H1 (cell line): ENCODE measurements around the gene PTPRC. TPM values are rescaled to one million over a fixed set of nuclear protein-coding genes. Genes with fewer than 3 reads are reported as not detected.

Experiments used
- CTCF ChIA-PET: fragments of 300-600 bp; sonication (Branson Sonifier 250); formaldehyde crosslinking; loops from one replicate; lab custom pipeline; 2021; ENCODE audit not compliant: partially characterized antibody; lab: Charles Lee
- POLR2A ChIA-PET: fragments of 300-600 bp; sonication (Branson Sonifier 250); formaldehyde crosslinking; loops from one replicate; lab custom pipeline; 2021; ENCODE audit warnings: inconsistent platforms; ENCODE audit not compliant: partially characterized antibody; lab: Charles Lee
- DNase-seq, 2 experiments: peaks; one replicate each; pipeline versions ENCODE4 v3.0.0 to v3.0.0-alpha.2; 2010 to 2022; ENCODE audit warnings: low spot score in 2 of 2, low read depth in 1 of 2, mixed read lengths in 1 of 2
- FAIRE-seq: peaks from 2 replicates; lab custom pipeline; 2011; peaks lifted over from hg19 to GRCh38; lab: Jason Lieb, UNC
- H2AFZ ChIP-seq: 2 replicates; pipeline ENCODE4 v1.8.1; 2012; ENCODE audit warnings: low read length, inconsistent platforms
- H2AK5ac ChIP-seq: 2 replicates; pipeline ENCODE4 v1.6.1; 2013; ENCODE audit warnings: low read depth, low read length
- H2BK120ac ChIP-seq: replicated peaks from 2 replicates; pipeline ENCODE3; 2013; ENCODE audit warnings: low read depth, low read length, inconsistent platforms
- H2BK12ac ChIP-seq: 2 replicates; pipeline ENCODE4 v1.6.1; 2013; ENCODE audit warnings: low read depth, low read length
- H2BK15ac ChIP-seq: 2 replicates; pipeline ENCODE4 v1.6.1; 2013; ENCODE audit warnings: low read length
- H2BK20ac ChIP-seq: 2 replicates; pipeline ENCODE4 v1.6.1; 2013; ENCODE audit warnings: low read length
- H2BK5ac ChIP-seq: 2 replicates; pipeline ENCODE4 v1.6.1; 2013; ENCODE audit warnings: low read depth, low read length
- H3K14ac ChIP-seq: 2 replicates; pipeline ENCODE4 v1.6.1; 2013; ENCODE audit warnings: inconsistent platforms; ENCODE audit not compliant: insufficient read length
- H3K18ac ChIP-seq: 2 replicates; pipeline ENCODE4 v1.6.1; 2013; ENCODE audit warnings: low read length; ENCODE audit errors: extremely low read depth
- H3K23ac ChIP-seq: 2 replicates; pipeline ENCODE4 v1.6.1; 2013; ENCODE audit warnings: inconsistent platforms; ENCODE audit not compliant: insufficient read length
- H3K23me2 ChIP-seq: 2 replicates; pipeline ENCODE4 v1.6.1; 2013; ENCODE audit warnings: low read depth, low read length
- H3K27ac ChIP-seq: 2 replicates; pipeline ENCODE4 v1.6.1; 2011; ENCODE audit warnings: low read depth, low read length, inconsistent platforms
- H3K27me3 ChIP-seq, 4 experiments: replicated peaks in 1 of 4; 1 replicate in 1 of 4; 2 replicates in 3 of 4; pipeline versions ENCODE4 v1.6.1 to v1.8.1; 2011 to 2013; ENCODE audit warnings: low read length in 3 of 4, mild to moderate bottlenecking in 3 of 4, inconsistent platforms in 2 of 4, mixed read lengths in 2 of 4, moderate library complexity in 1 of 4; ENCODE audit not compliant: control insufficient read depth in 3 of 4, insufficient read depth in 3 of 4; ENCODE audit errors: extremely low read depth in 1 of 4
- H3K36me3 ChIP-seq, 4 experiments: 2 replicates each; pipeline versions ENCODE4 v1.6.1 to v1.8.1; 2011 to 2013; ENCODE audit warnings: mild to moderate bottlenecking in 4 of 4, low read length in 3 of 4, moderate library complexity in 2 of 4, control low read depth in 1 of 4, inconsistent platforms in 1 of 4; ENCODE audit not compliant: insufficient read depth in 4 of 4, control insufficient read depth in 2 of 4
- H3K4ac ChIP-seq: replicated peaks from 2 replicates; pipeline ENCODE3; 2013; ENCODE audit warnings: low read length, low read depth, mixed read lengths, inconsistent platforms; ENCODE audit not compliant: insufficient read length
- H3K4me1 ChIP-seq, 4 experiments: replicated peaks in 1 of 4; 1 replicate in 1 of 4; 2 replicates in 3 of 4; pipeline versions ENCODE4 v1.6.1 to v1.8.1; 2011 to 2013; ENCODE audit warnings: low read length in 3 of 4, inconsistent platforms in 2 of 4, mixed read lengths in 1 of 4; ENCODE audit not compliant: insufficient read depth in 4 of 4, control insufficient read depth in 3 of 4
- H3K4me2 ChIP-seq, 2 experiments: 2 replicates each; pipeline versions ENCODE4 v1.6.1 to v1.8.1; 2011 to 2013; ENCODE audit warnings: low read depth in 2 of 2, low read length in 2 of 2, control low read depth in 1 of 2, inconsistent platforms in 1 of 2, mild to moderate bottlenecking in 1 of 2; ENCODE audit not compliant: insufficient read depth in 1 of 2
- H3K4me3 ChIP-seq, 4 experiments: fragments of 200-600, 300-600 bp in 1 of 4; sonication (generic), shearing (Covaris generic), sonication (Bioruptor Twin) in 1 of 4; 2 replicates each; pipeline versions ENCODE4 v1.5.1 to v1.8.1; 2011 to 2016; ENCODE audit warnings: low read length in 4 of 4, low read depth in 3 of 4, control low read depth in 2 of 4, inconsistent platforms in 2 of 4, mild to moderate bottlenecking in 2 of 4, mixed read lengths in 1 of 4, moderate library complexity in 1 of 4; ENCODE audit not compliant: insufficient read depth in 2 of 4; ENCODE audit errors: extremely low read depth in 1 of 4
- H3K56ac ChIP-seq: replicated peaks from 2 replicates; pipeline ENCODE3; 2013; ENCODE audit warnings: low read depth, mild to moderate bottlenecking, mixed read lengths, low read length, inconsistent platforms; ENCODE audit not compliant: insufficient read length
- H3K79me1 ChIP-seq: 2 replicates; pipeline ENCODE4 v1.6.1; 2013; ENCODE audit warnings: low read depth, low read length, control low read depth
- H3K79me2 ChIP-seq, 2 experiments: 2 replicates each; pipeline versions ENCODE4 v1.6.1 to v1.8.1; 2012 to 2013; ENCODE audit warnings: low read length in 2 of 2, mild to moderate bottlenecking in 2 of 2, inconsistent platforms in 1 of 2; ENCODE audit not compliant: insufficient read depth in 2 of 2, control insufficient read depth in 1 of 2
- H3K9ac ChIP-seq, 4 experiments: replicated peaks in 1 of 4; 1 replicate in 1 of 4; 2 replicates in 3 of 4; pipeline versions ENCODE4 v1.6.1 to v1.8.1; 2011 to 2013; ENCODE audit warnings: low read depth in 3 of 4, low read length in 3 of 4, control low read depth in 2 of 4, mild to moderate bottlenecking in 2 of 4, moderate library complexity in 2 of 4, inconsistent platforms in 1 of 4; ENCODE audit errors: extremely low read depth in 1 of 4
- H3K9me3 ChIP-seq, 2 experiments: 2 replicates each; pipeline versions ENCODE4 v1.6.1 to v1.8.1; 2012 to 2013; ENCODE audit warnings: mild to moderate bottlenecking in 2 of 2, moderate library complexity in 2 of 2, control low read depth in 1 of 2, inconsistent platforms in 1 of 2, low read depth in 1 of 2, low read length in 1 of 2, mixed read lengths in 1 of 2; ENCODE audit not compliant: insufficient read depth in 2 of 2
- H4K20me1 ChIP-seq, 2 experiments: replicated peaks in 1 of 2; 2 replicates each; pipeline versions ENCODE3 to v1.8.1; 2011 to 2013; ENCODE audit warnings: inconsistent platforms in 2 of 2, low read length in 2 of 2, mild to moderate bottlenecking in 1 of 2; ENCODE audit not compliant: insufficient read depth in 2 of 2, control insufficient read depth in 1 of 2
- H4K5ac ChIP-seq: 2 replicates; pipeline ENCODE4 v1.6.1; 2013; ENCODE audit warnings: low read length, low read depth, mixed read lengths, inconsistent platforms; ENCODE audit not compliant: insufficient read length
- H4K8ac ChIP-seq: 2 replicates; pipeline ENCODE4 v1.8.0; 2013; ENCODE audit warnings: mild to moderate bottlenecking, moderate library complexity, low read length, inconsistent platforms; ENCODE audit not compliant: insufficient read depth; ENCODE audit errors: extremely low read depth
- H4K91ac ChIP-seq: replicated peaks from 2 replicates; pipeline ENCODE3; 2013; ENCODE audit warnings: low read length, mixed read lengths, inconsistent platforms; ENCODE audit not compliant: insufficient read length
- RBBP5 ChIP-seq: IDR thresholded peaks from 2 replicates; pipeline ENCODE4 v1.7.1; 2012; ENCODE audit warnings: low read depth, mild to moderate bottlenecking, inconsistent platforms, low read length, moderate library complexity, borderline replicate concordance
- SIN3A ChIP-seq, 2 experiments: IDR thresholded peaks in 1 of 2; conservative IDR thresholded peaks in 1 of 2; 2 replicates each; pipeline ENCODE4 v1.6.1; 2011 to 2012; ENCODE audit warnings: low read length in 2 of 2, improper control_type of control experiment in 1 of 2, low read depth in 1 of 2, mild to moderate bottlenecking in 1 of 2
- WGBS, 2 experiments: shearing (Covaris generic) in 1 of 2; methylation state at CpG; one replicate each; pipeline versions ENCODE4 v1.1.6 to v1.1.7; 2013 to 2015; ENCODE audit warnings: low lambda C conversion rate in 2 of 2, mixed read lengths in 2 of 2, inconsistent platforms in 1 of 2, low coverage in 1 of 2, missing lambda C conversion rate in 1 of 2; ENCODE audit not compliant: insufficient replicate concordance in 2 of 2, insufficient coverage in 1 of 2, insufficient read length in 1 of 2; ENCODE audit errors: extremely low coverage in 1 of 2, missing lambda C conversion rate in 1 of 2; 5-methylcytosine and 5-hydroxymethylcytosine counted together
- polyA plus RNA-seq, 7 experiments: library from polyadenylated mRNA; depleted of rRNA in 3 of 7; stranded (reverse) in 5 of 7; unstranded in 2 of 7; fragments of >200 nt in 5 of 7; fragments of 200-250 nt in 2 of 7; gene quantifications; 1 replicate in 5 of 7; 2 replicates in 1 of 7; 4 replicates in 1 of 7; pipeline versions ENCODE4 v1.2.1 to v1.2.3, GENCODE V29; 2011 to 2013; ENCODE audit warnings: missing spikeins in 2 of 7, mixed read lengths in 2 of 7
- total RNA-seq: library from RNA; stranded (reverse); fragmentation: NEBNext Ultra II Directional; extraction: Animal tissue kit (Norgen Biotek cat#: 25700); gene quantifications from 2 replicates; pipeline ENCODE4 v1.2.1, GENCODE V29; 2021

Gene PTPRC
- total and polyA plus RNA-seq, 2 of the 8 experiments (the other 6 are each of a cell fraction or from before 2014, with no cell fraction given), result 0.05 TPM; not detected in 1

DNA sequence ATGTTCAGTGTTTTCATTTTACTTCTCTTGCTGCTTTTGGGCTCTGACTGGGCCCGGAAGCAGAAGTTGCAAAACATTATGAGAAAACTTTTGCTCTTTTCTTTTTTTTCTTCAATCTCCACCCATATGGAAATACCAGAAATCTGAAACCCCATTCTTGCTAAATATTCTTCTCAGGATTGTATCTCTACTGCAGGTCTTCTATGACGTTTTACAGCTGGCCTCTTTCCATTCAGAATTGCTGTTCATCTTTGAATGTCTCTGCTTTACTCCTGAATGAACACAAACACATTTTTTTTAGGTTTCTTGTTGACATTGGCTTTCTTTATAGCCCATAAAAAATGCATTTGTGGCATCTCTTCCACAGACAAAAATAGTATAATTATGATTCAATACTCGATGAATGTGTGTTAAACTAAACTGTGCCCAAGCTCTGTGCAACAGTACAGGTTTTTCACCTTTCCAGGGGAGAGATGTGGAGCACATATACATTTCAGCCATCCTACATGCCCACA, 18.8 kb downstream of the PTPRC start:
- Histone ChIP-seq H3K27me3 (no peaks in the 10 kb centered on the region), H3K23ac (no peak overlapping the region), H3K14ac (no peak overlapping the region), H3K18ac (no peak overlapping the region), H3K4me2 (no peak overlapping the region), H3K56ac (no peak overlapping the region), H3K79me1 (no peaks in the 10 kb centered on the region), H3K79me2 (no peaks in the 10 kb centered on the region), H4K5ac (no peak overlapping the region), H4K8ac (no peak overlapping the region), H3K36me3 (no peaks in the 10 kb centered on the region), H2BK5ac (no peak overlapping the region), H3K9me3 (no peaks in the 10 kb centered on the region), H2BK120ac (no peak overlapping the region), H3K9ac (no peak overlapping the region), H2BK20ac (no peak overlapping the region), H3K4me3 (no peak overlapping the region), H2AK5ac (no peak overlapping the region), H3K27ac (no peak overlapping the region), H4K91ac (no peak overlapping the region), H2BK12ac (no peak overlapping the region), H2AFZ (peak overlapping the region; percentile 35; the same call in 1 of the 2 replicates), H3K23me2 (no peaks in the 10 kb centered on the region), H4K20me1 (no peaks in the 10 kb centered on the region), H2BK15ac (no peak overlapping the region), H3K4me1 (no peaks in the 10 kb centered on the region), H3K4ac (no peak overlapping the region)
- POLR2A ChIA-PET, result no interaction called here
- 82% methylated on average over 3 of the region's 3 CpGs; no CpG with 5 or more reads in 1 of the 2 experiments for WGBS, 2 experiments
- FAIRE-seq (no peak), DNase-seq (no peak)
- CTCF ChIA-PET, result interaction anchor here (1.0 kb wide), 1 partner anchor 121 kb away, joined by 3 read pairs; no protein-coding TSS in a partner anchor
- no peak for TF ChIP-seq RBBP5
- no peak for TF ChIP-seq SIN3A (conservative IDR thresholded peaks at IDR 0.05 in 1 of 2, IDR thresholded peaks at IDR 0.05 in 1 of 2; ENCODE audit: low read depth in 1 of 2, low read length in 2 of 2)
